ENCODE measurements around the gene TBL1XR1.
"Not testable (repeated sequence)": the region's sequence is repeated elsewhere in the genome, so short reads cannot be mapped to it uniquely, and the experiment has no call there.

The TBL1XR1 gene

GRCh38 chr3:177005718-177006405 lies 191.4 kb downstream of the TBL1XR1 start:
- H3K27ac ChIP-seq (replicated peaks; ENCODE audit: low read length): no peak overlapping the region
- H3K27me3 ChIP-seq (ENCODE audit: control insufficient read depth in 3 of 3, insufficient read depth in 3 of 3, low read depth in 1 of 3, low read length in 3 of 3): no peaks in the 10 kb centered on the region
- no peak overlapping the region for H2BK15ac ChIP-seq (ENCODE audit: low read length)
- H3K18ac ChIP-seq (ENCODE audit: low read length): no peak overlapping the region
- DNase-seq (ENCODE audit: low spot score): no peak
- peak overlapping the region in 1 of 2 donors; percentile 46 for H3K4me3 ChIP-seq (ENCODE audit: low read length in 2 of 2)
- no peak overlapping the region for H3K4ac ChIP-seq (ENCODE audit: low read length)
- H3K9ac ChIP-seq (ENCODE audit: low read depth, low read length, poor library complexity): no peak overlapping the region
- no peak overlapping the region for H3K4me2 ChIP-seq (ENCODE audit: insufficient read depth, low read length, poor library complexity, severe bottlenecking)
- H4K8ac ChIP-seq (ENCODE audit: low read depth, low read length): no peak overlapping the region
- H3K79me1 ChIP-seq (ENCODE audit: low read depth, low read length): no peaks in the 10 kb centered on the region
- peaks cover 10 to 19% of the 10 kb centered on the region in 2 donors for H3K9me3 ChIP-seq (replicated peaks in 1 of 2; ENCODE audit: control insufficient read depth in 2 of 2, insufficient read depth in 1 of 2, low read depth in 1 of 2, low read length in 2 of 2)
- H2AFZ ChIP-seq (ENCODE audit: low read length): no peak overlapping the region
- no peak overlapping the region for H2BK120ac ChIP-seq (ENCODE audit: low read depth, low read length)
- no peak overlapping the region for H3K14ac ChIP-seq (ENCODE audit: low read length)
- H3K23ac ChIP-seq (ENCODE audit: low read depth, low read length, poor library complexity): no peak overlapping the region
- H2AK5ac ChIP-seq (ENCODE audit: low read depth, low read length): no peak overlapping the region
- no peak overlapping the region for H2BK12ac ChIP-seq (ENCODE audit: low read length)
- H2BK5ac ChIP-seq (ENCODE audit: low read length): no peak overlapping the region
- no peaks in the 10 kb centered on the region for H3K36me3 ChIP-seq (replicated peaks in 1 of 2; ENCODE audit: control insufficient read depth in 2 of 2, insufficient read depth in 2 of 2, low read length in 2 of 2)
- no peaks in the 10 kb centered on the region for H3K4me1 ChIP-seq (ENCODE audit: control insufficient read depth in 2 of 2, insufficient read depth in 1 of 2, low read depth in 1 of 2, low read length in 2 of 2)
- no peak overlapping the region for H4K91ac ChIP-seq (ENCODE audit: low read depth, low read length, poor library complexity)

GRCh38 chr3:177000159-177000558 lies 197.1 kb downstream of the TBL1XR1 start:
- not testable (repeated sequence) for H3K9me3 ChIP-seq (replicated peaks in 1 of 2; ENCODE audit: control insufficient read depth in 2 of 2, insufficient read depth in 1 of 2, low read depth in 1 of 2, low read length in 2 of 2); H3K4me3 ChIP-seq (ENCODE audit: low read length in 2 of 2); H2AK5ac ChIP-seq (ENCODE audit: low read depth, low read length); H3K4me2 ChIP-seq (ENCODE audit: insufficient read depth, low read length, poor library complexity, severe bottlenecking); H3K27ac ChIP-seq (replicated peaks; ENCODE audit: low read length); H3K27me3 ChIP-seq (ENCODE audit: control insufficient read depth in 3 of 3, insufficient read depth in 3 of 3, low read depth in 1 of 3, low read length in 3 of 3); H2AFZ ChIP-seq (ENCODE audit: low read length); H2BK5ac ChIP-seq (ENCODE audit: low read length); H3K23ac ChIP-seq (ENCODE audit: low read depth, low read length, poor library complexity); H3K14ac ChIP-seq (ENCODE audit: low read length); H3K9ac ChIP-seq (ENCODE audit: low read depth, low read length, poor library complexity); DNase-seq (ENCODE audit: low spot score); H2BK12ac ChIP-seq (ENCODE audit: low read length); H4K8ac ChIP-seq (ENCODE audit: low read depth, low read length); H2BK120ac ChIP-seq (ENCODE audit: low read depth, low read length); H3K18ac ChIP-seq (ENCODE audit: low read length); H2BK15ac ChIP-seq (ENCODE audit: low read length); H3K4ac ChIP-seq (ENCODE audit: low read length); H3K79me1 ChIP-seq (ENCODE audit: low read depth, low read length); H3K36me3 ChIP-seq (replicated peaks in 1 of 2; ENCODE audit: control insufficient read depth in 2 of 2, insufficient read depth in 2 of 2, low read length in 2 of 2); H4K91ac ChIP-seq (ENCODE audit: low read depth, low read length, poor library complexity); H3K4me1 ChIP-seq (ENCODE audit: control insufficient read depth in 2 of 2, insufficient read depth in 1 of 2, low read depth in 1 of 2, low read length in 2 of 2)
- WGBS, 2 donors (ENCODE audit: extremely low coverage in 2 of 2, insufficient read length in 2 of 2, insufficient replicate concordance in 1 of 2): no CpG with 5 or more reads among the region's 2 CpGs

- Histone ChIP-seq H2BK120ac (ENCODE audit: low read depth, low read length) (no peak overlapping the region), H3K36me3 (replicated peaks in 1 of 2; ENCODE audit: control insufficient read depth in 2 of 2, insufficient read depth in 2 of 2, low read length in 2 of 2) (no peaks in the 10 kb centered on the region), H2BK15ac (ENCODE audit: low read length) (no peak overlapping the region), H2BK5ac (ENCODE audit: low read length) (no peak overlapping the region), H4K91ac (ENCODE audit: low read depth, low read length, poor library complexity) (no peak overlapping the region), H3K27me3 (ENCODE audit: control insufficient read depth in 3 of 3, insufficient read depth in 3 of 3, low read depth in 1 of 3, low read length in 3 of 3) (no peaks in the 10 kb centered on the region), H3K18ac (ENCODE audit: low read length) (no peak overlapping the region), H4K8ac (ENCODE audit: low read depth, low read length) (no peak overlapping the region), H2BK12ac (ENCODE audit: low read length) (no peak overlapping the region), H3K4me2 (ENCODE audit: insufficient read depth, low read length, poor library complexity, severe bottlenecking) (no peak overlapping the region), H3K14ac (ENCODE audit: low read length) (no peak overlapping the region), H3K4me3 (ENCODE audit: low read length in 2 of 2) (no peak overlapping the region), H3K9ac (ENCODE audit: low read depth, low read length, poor library complexity) (no peak overlapping the region), H3K9me3 (replicated peaks in 1 of 2; ENCODE audit: control insufficient read depth in 2 of 2, insufficient read depth in 1 of 2, low read depth in 1 of 2, low read length in 2 of 2) (peaks cover 4 to 5% of the 10 kb centered on the region in 2 donors), H3K4me1 (ENCODE audit: control insufficient read depth in 2 of 2, insufficient read depth in 1 of 2, low read depth in 1 of 2, low read length in 2 of 2) (no peaks in the 10 kb centered on the region), H3K23ac (ENCODE audit: low read depth, low read length, poor library complexity) (no peak overlapping the region), H3K4ac (ENCODE audit: low read length) (no peak overlapping the region), H3K27ac (replicated peaks; ENCODE audit: low read length) (no peak overlapping the region), H2AFZ (ENCODE audit: low read length) (no peak overlapping the region), H3K79me1 (ENCODE audit: low read depth, low read length) (no peaks in the 10 kb centered on the region), H2AK5ac (ENCODE audit: low read depth, low read length) (no peak overlapping the region)
- DNase-seq (ENCODE audit: low spot score): no peak
- WGBS, 2 donors (ENCODE audit: extremely low coverage in 2 of 2, insufficient read length in 2 of 2, insufficient replicate concordance in 1 of 2): no CpG with 5 or more reads among the region's 2 CpGs
These were observed 201.3 kb downstream of the TBL1XR1 start for GRCh38 chr3:176995946-176996345.

GRCh38 chr3:176994891-176995781 lies 202.1 kb downstream of the TBL1XR1 start:
- Histone ChIP-seq H2BK120ac (ENCODE audit: low read depth, low read length) (no peak overlapping the region), H3K9ac (ENCODE audit: low read depth, low read length, poor library complexity) (no peak overlapping the region), H3K23ac (ENCODE audit: low read depth, low read length, poor library complexity) (no peak overlapping the region), H3K27ac (replicated peaks; ENCODE audit: low read length) (no peak overlapping the region), H3K18ac (ENCODE audit: low read length) (no peak overlapping the region), H2AFZ (ENCODE audit: low read length) (no peak overlapping the region), H4K8ac (ENCODE audit: low read depth, low read length) (no peak overlapping the region), H3K27me3 (ENCODE audit: control insufficient read depth in 3 of 3, insufficient read depth in 3 of 3, low read depth in 1 of 3, low read length in 3 of 3) (no peaks in the 10 kb centered on the region), H3K4me3 (ENCODE audit: low read length in 2 of 2) (no peak overlapping the region), H3K4me1 (ENCODE audit: control insufficient read depth in 2 of 2, insufficient read depth in 1 of 2, low read depth in 1 of 2, low read length in 2 of 2) (no peaks in the 10 kb centered on the region), H3K36me3 (replicated peaks in 1 of 2; ENCODE audit: control insufficient read depth in 2 of 2, insufficient read depth in 2 of 2, low read length in 2 of 2) (no peaks in the 10 kb centered on the region), H3K4me2 (ENCODE audit: insufficient read depth, low read length, poor library complexity, severe bottlenecking) (no peak overlapping the region), H2BK12ac (ENCODE audit: low read length) (no peak overlapping the region), H2AK5ac (ENCODE audit: low read depth, low read length) (no peak overlapping the region), H3K79me1 (ENCODE audit: low read depth, low read length) (no peaks in the 10 kb centered on the region), H3K4ac (ENCODE audit: low read length) (no peak overlapping the region), H2BK15ac (ENCODE audit: low read length) (no peak overlapping the region), H3K9me3 (replicated peaks in 1 of 2; ENCODE audit: control insufficient read depth in 2 of 2, insufficient read depth in 1 of 2, low read depth in 1 of 2, low read length in 2 of 2) (peaks cover 4 to 5% of the 10 kb centered on the region in 2 donors), H2BK5ac (ENCODE audit: low read length) (no peak overlapping the region), H3K14ac (ENCODE audit: low read length) (no peak overlapping the region), H4K91ac (ENCODE audit: low read depth, low read length, poor library complexity) (no peak overlapping the region)
- no peak for DNase-seq (ENCODE audit: low spot score)
- no CpG with 5 or more reads among the region's 4 CpGs for WGBS, 2 donors (ENCODE audit: extremely low coverage in 2 of 2, insufficient read length in 2 of 2, insufficient replicate concordance in 1 of 2)

Data from neuronal stem cell (in vitro differentiated cells).